Stimulated activated CD8-positive, alpha-beta memory T cell treated with anti-CD3 and anti-CD28 coated beads, Interleukin-15, amount 100 ng/mL, for 48 hours (primary cell): Measurements from ENCODE around the gene NLRP9.

Experiments used
- DNase-seq, 2 donors: peaks; one replicate each; pipeline ENCODE4 v3.0.0-alpha.2; 2020; ENCODE audit warnings: low read depth in 2 of 2

Gene NLRP9

DNA sequence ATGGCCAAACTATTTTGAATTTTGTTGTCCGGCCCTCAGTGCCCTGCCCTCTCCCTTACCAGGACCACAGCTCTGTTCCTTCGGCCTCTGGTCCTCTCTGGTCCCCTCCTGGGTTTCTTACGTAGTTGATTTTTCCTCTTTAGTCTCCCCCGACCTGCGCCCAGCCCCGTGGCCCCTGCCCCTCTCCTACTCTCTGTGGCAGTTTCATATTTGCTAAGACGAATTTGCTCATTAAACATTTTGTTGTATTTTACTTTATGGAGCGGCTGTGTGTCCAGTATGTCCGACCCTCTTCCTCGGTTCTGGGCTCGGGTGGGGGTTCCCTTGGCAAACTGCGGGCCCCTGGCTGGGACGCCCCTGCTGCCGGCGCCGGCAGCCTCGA is 63.8 kb downstream of the NLRP9 start:
- no peak for DNase-seq

GRCh38 chr19:55673889-55674288 is 64.3 kb downstream of the NLRP9 start:
- DNase-seq = no peak

- DNase-seq = no peak
Measured at GRCh38 chr19:55673465-55673864, 64.7 kb downstream of the NLRP9 start.

DNA sequence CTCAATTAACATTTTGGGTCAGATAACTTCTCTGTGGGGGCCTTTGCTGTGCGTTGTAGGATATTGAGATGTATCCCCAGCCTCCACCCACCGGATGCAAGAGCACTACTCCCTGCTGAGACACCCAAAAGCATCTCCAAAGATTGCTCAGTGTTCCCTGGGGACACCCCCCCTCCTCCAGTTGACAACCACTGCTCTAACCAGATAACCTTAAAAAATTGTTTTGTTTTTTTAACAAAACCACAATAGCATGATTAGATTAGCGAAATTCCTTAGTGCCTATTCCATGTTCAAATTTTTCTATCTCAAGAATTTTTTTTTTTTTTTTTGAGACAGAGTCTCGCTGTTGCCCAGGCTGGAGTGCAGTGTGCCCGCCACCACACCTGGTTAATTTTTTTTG is 65.8 kb downstream of the NLRP9 start:
- no peak for DNase-seq

DNA sequence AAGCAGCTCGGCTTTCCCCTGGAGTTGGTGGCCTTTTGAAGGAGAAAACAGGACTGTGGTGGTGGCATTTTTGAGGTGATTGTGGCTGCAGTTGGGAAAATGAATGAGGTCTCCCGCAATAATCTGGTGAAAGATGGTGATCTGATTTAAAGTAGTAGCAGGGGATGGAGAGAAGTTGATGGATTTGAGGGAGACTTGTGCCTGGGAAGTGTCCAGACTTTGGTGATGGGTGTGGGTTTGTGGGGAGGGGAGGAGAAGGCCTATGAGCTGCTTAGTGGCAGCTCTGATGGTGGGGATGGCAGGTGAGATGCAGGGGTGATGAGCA is 67.2 kb downstream of the NLRP9 start:
- no peak for DNase-seq

DNA sequence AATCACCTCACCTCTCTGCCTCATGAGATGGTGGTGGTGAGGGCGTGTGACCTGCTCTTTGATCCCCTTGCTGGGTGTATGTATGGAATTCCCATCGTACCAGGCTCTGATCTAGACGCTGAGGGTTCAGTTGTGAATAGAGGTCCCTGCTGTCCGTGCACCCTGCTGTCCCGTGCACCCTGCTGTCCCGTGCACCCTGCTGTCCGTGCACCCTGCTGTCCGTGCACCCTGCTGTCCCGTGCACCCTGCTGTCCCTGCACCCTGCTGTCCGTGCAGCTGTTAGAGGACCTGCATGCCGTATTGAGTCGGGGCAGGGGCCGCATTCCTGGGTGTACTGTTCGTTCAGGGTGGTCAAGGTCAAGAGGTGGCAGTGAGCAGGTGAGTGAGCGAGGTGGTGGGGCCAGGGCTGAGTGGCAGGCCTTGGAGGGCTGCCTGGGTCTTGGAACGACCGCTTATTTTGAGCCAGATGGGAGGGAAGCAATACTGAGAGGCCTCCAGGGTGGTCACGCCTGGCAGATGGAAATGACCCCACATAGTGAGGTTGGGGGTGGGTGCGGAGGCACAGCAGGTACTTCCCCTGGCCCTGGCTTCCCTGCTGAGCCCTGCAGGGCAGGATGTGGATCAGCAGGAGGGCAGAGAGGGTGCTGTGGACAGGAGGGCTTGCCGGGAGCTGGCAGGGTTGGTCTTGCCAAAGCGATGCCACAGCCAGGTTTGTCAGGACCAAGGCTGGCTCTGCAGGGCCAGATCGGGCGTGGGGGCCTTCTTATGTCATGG is 67.7 kb downstream of the NLRP9 start:
- no peak for DNase-seq

GRCh38 chr19:55669418-55670279 is 68.6 kb downstream of the NLRP9 start:
- DNase-seq = no peak

GRCh38 chr19:55668603-55669348 is 69.4 kb downstream of the NLRP9 start:
- no peak for DNase-seq

GRCh38 chr19:55667958-55668357 is 70.2 kb downstream of the NLRP9 start:
- DNase-seq = no peak

GRCh38 chr19:55667511-55667910 is 70.7 kb downstream of the NLRP9 start:
- DNase-seq = no peak

DNA sequence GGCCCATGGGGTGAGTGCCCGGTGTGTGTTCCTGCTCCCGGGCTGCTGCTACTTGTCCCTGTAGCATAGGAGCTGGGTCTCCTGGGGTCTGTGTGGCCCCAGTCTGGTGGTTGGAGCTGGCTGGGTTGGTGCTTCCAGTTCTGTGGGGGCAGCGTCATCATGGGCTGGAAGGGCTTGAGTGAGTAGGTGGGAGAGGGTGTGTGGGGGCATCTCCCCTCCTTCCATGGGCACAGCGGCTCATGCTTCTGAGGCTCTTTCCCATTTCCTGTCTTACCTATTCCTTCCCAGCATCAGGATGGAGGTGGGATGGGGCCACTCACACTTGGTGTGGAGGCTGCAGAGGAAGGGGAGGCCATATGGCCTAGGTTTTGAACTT is 71.2 kb downstream of the NLRP9 start:
- DNase-seq = no peak

- no peak for DNase-seq
Measured at GRCh38 chr19:55666343-55667005, 71.7 kb downstream of the NLRP9 start.

GRCh38 chr19:55663846-55664536 is 74.2 kb downstream of the NLRP9 start:
- DNase-seq = no peak

DNA sequence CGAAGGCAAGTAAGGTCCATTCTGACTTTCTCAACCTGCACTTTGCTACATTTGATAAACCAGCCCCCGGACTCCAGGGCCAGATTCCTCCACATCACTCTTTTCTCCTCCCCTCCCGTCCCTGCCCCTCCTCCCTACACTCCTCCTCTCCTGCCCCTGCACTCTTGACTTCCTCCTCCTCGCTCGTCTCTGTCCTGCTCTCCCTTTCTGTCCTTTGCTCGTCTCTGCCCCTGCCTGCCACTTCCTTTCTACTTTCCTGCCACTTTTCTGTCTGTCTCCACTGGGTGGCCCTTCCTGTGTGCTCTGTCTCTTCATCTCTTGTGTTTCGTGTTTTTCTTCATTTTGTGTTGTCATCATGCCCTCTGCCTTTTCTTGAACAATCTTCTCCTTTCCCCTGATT is 76.4 kb downstream of the NLRP9 start:
- DNase-seq = no peak

DNA sequence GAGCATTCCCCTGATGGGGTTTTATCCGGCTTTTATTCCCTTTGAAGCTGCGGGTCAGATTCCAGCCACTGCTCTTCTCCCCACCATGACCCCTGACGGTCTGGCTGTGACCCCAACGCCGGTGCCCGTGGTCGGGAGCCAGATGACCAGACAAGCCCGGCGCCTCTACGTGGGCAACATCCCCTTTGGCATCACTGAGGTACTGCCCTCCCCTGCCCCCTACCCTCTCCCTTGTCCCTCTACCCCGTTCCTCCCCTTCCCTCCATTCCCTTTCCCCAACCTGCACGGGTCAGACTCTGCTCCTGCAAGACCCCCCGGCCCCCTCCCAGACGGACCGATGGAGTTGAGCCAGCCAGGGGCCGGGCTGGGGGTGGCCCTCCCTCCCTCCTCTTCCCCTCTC is 77.2 kb downstream of the NLRP9 start:
- no peak for DNase-seq

DNA sequence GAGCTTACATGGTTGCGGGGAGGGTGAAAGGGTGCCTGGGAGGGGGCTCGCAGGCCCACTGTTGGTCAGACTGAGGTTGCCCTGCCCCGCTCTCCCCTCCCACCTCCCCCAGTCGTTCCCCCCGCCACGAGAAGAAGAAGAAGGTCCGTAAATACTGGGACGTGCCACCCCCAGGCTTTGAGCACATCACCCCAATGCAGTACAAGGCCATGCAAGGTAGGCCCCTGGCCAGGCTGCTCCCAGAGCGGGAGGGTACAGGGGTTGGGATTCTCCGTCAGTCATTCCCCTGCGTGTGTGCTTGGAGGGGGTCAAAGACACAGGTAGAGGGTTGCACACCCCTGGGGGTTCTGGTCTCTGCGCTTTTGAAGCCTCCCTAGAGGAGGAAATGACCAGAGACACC is 77.8 kb downstream of the NLRP9 start:
- DNase-seq = no peak

- DNase-seq = no peak
Measured at GRCh38 chr19:55659822-55660221, 78.4 kb downstream of the NLRP9 start.

DNA sequence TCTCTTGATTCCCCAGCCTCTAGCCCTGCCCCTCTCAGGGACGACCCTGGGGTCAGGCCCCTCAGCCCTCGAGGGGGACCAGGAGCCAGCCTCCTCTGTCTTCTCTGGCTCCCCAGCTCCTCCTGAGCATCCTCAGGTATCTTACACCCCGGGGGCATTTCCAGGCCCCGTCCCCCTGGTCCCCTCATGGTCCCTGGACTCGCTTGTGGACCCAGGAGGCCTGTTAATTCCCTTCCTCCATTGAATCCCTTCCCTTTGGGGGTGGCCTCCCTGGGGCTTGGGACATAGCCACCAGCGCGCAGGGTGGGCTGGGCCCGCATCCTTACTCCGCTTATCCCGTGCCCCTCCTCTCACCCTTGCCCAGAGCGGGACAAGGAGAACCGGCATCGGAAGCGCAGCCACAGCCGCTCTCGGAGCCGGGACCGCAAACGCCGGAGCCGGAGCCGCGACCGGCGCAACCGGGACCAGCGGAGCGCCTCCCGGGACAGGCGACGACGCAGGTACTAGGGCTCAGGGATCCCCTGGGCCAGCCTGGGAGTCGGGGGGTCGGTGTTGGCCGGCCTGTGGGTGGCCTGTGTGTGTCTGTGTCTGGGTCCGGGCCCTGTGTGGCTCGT is 79.2 kb downstream of the NLRP9 start:
- no peak for DNase-seq
